ENCODE results near the gene SEC31B. TPM values are rescaled to one million over a fixed set of nuclear protein-coding genes. Genes with fewer than 3 reads are reported as not detected.

SEC31B gene
- total RNA-seq, 4 donors from 2014 or later = 2.8 to 5.2 (median 4.1) TPM

DNA sequence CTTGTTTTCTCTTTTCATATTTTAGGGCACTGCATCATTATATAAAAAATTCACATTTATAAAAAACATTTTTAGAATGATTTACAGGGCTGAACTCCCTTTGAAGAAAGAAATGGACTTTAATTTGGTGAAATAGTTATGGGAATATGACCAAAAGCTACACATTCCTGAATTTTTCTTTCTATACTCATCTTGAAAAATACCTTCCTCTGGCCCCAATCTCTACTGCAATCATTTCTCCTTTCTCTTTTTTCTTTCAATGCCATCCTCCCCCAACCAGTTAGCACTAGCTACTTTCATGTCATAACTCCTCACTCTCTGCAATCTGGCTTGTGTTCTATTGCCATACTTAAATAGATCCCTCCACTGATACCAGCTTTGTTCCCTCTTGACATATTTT, 50.7 kb downstream of the SEC31B start:
- Histone ChIP-seq H3K9me3 (no peaks in the 10 kb centered on the region), H3K4me3 (no peak overlapping the region), H3K27ac (replicated peaks in 1 of 4) (no peak overlapping the region), H3K27me3 (peaks cover 0 to 30% (median 0%) of the 10 kb centered on the region in 4 donors), H3K4me1 (no peaks in the 10 kb centered on the region), H3K36me3 (no peaks in the 10 kb centered on the region)
- TF ChIP-seq EP300 (IDR thresholded peaks at IDR 0.05) = no peak
- no peak for TF ChIP-seq POLR2AphosphoS5 (IDR thresholded peaks at IDR 0.05)
- TF ChIP-seq POLR2A (IDR thresholded peaks at IDR 0.05; ENCODE audit: low read depth) = no peak
- TF ChIP-seq CTCF (IDR thresholded peaks at IDR 0.05) = no peak
- DNase-seq (ENCODE audit: extremely low spot score) = no peak
- intact Hi-C loops (cut with DNase I) = no loop called here

DNA sequence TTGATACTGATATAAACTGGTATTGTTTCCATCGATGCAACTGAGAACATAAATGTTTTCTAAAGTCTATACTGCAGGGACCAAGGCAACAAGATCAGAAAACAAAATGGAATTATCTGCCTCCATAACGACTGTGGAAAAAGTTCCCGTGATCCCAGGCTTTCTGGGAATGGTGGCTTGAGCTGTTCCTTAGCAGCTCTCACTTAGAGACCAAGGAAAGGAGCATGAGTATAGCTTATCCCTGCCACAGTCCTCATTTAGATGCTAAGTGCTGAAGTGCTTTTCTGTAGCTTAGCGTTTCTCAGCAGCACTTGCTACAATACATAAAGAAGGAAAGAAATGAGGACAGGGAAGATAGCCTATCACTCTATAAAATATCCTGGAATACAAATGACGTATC, 51.3 kb downstream of the SEC31B start:
- TF ChIP-seq EP300 (IDR thresholded peaks at IDR 0.05) = no peak
- no peak for TF ChIP-seq POLR2AphosphoS5 (IDR thresholded peaks at IDR 0.05)
- TF ChIP-seq CTCF (IDR thresholded peaks at IDR 0.05) = no peak
- no peak for TF ChIP-seq POLR2A (IDR thresholded peaks at IDR 0.05; ENCODE audit: low read depth)
- H3K4me3 ChIP-seq = no peak overlapping the region
- H3K36me3 ChIP-seq = no peaks in the 10 kb centered on the region
- H3K4me1 ChIP-seq = no peaks in the 10 kb centered on the region
- 66% methylated on average over 5 of the region's 5 CpGs for WGBS
- intact Hi-C loops (cut with DNase I) = no loop called here
- no peak overlapping the region for H3K27ac ChIP-seq (replicated peaks in 1 of 4)
- no peak for DNase-seq (ENCODE audit: extremely low spot score)
- H3K27me3 ChIP-seq = peaks cover 0 to 26% (median 0%) of the 10 kb centered on the region in 4 donors
- no peaks in the 10 kb centered on the region for H3K9me3 ChIP-seq

GRCh38 chr10:100462709-100463108, 57.0 kb downstream of the SEC31B start, which contains the start of gene WNT8B:
Gene WNT8B, plus strand, starts transcription at chr10:100463009. Its CDS starts 160 bp downstream, at chr10:100463169.
- intact Hi-C loops (cut with DNase I) = no loop called here
- DNase-seq (ENCODE audit: extremely low spot score) = no peak
- Histone ChIP-seq H3K4me1 (no peaks in the 10 kb centered on the region), H3K36me3 (no peaks in the 10 kb centered on the region), H3K27me3 (no peaks in the 10 kb centered on the region), H3K4me3 (no peak within 1 kb of the TSS), H3K9me3 (no peaks in the 10 kb centered on the region), H3K27ac (replicated peaks in 1 of 4) (no peak within 1 kb of the TSS)
- no peak for TF ChIP-seq POLR2AphosphoS5 (IDR thresholded peaks at IDR 0.05)
- no peak for TF ChIP-seq CTCF (IDR thresholded peaks at IDR 0.05)
- TF ChIP-seq EP300 (IDR thresholded peaks at IDR 0.05) = no peak
- TF ChIP-seq POLR2A (IDR thresholded peaks at IDR 0.05; ENCODE audit: low read depth) = no peak
- WGBS = 56% methylated on average over 4 of the region's 4 CpGs

DNA sequence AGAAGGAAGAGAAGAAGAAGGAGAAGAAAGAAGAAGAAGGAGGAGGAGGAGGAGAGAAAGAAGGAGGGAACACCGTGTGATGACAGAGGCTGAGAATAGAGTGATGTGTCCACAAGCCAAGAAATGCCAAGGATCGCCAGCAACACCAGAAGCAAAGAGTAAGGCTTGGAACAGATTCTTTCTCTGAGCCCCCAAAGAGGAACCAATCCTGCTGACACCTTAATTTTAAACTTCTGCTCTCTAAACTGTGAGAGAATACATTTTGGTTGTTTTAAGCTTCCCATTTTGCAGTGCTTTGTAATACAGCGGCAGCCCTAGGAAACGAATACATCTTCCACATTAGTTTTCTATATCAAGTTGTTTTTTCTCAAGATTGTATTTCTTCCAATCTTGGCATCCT, 70.7 kb downstream of the SEC31B start:
- Histone ChIP-seq H3K36me3 (no peaks in the 10 kb centered on the region), H3K27me3 (peaks cover 0 to 13% (median 0%) of the 10 kb centered on the region in 4 donors), H3K4me1 (no peaks in the 10 kb centered on the region), H3K27ac (replicated peaks in 1 of 4) (no peak overlapping the region), H3K4me3 (no peak overlapping the region), H3K9me3 (no peaks in the 10 kb centered on the region)
- 79% methylated on average over 4 of the region's 4 CpGs for WGBS
- TF ChIP-seq CTCF (IDR thresholded peaks at IDR 0.05) (no peak), POLR2AphosphoS5 (IDR thresholded peaks at IDR 0.05) (no peak), EP300 (IDR thresholded peaks at IDR 0.05) (no peak), POLR2A (IDR thresholded peaks at IDR 0.05; ENCODE audit: low read depth) (no peak)
- no peak for DNase-seq (ENCODE audit: extremely low spot score)
- intact Hi-C loops (cut with DNase I) = no loop called here

DNA sequence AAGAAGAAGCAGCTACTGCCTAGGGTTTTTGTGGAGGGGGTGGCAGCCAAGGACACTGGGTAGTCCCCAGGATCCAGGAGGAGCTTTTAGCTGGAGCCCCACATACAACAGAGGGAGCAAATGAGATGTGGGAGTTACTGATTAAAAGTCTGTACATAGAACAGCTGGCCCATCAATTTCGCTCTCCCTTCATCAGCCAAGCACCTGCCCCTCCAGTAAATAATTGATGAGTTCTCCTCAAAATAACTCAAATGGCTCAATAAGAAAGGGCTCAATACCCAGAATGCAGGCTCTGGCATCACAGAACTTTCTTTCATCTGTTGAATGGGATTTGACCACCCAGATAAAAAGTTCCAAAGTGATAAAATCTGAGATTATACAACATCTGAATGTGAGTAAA, 72.0 kb downstream of the SEC31B start:
- intact Hi-C loops (cut with DNase I) = no loop called here
- WGBS = 92% methylated on average over 1 of the region's 1 CpG
- no peaks in the 10 kb centered on the region for H3K4me1 ChIP-seq
- H3K27me3 ChIP-seq = peaks cover 0 to 6% (median 0%) of the 10 kb centered on the region in 4 donors
- no peaks in the 10 kb centered on the region for H3K36me3 ChIP-seq
- no peak for DNase-seq (ENCODE audit: extremely low spot score)
- H3K4me3 ChIP-seq = no peak overlapping the region
- H3K9me3 ChIP-seq = no peaks in the 10 kb centered on the region
- no peak overlapping the region for H3K27ac ChIP-seq (replicated peaks in 1 of 4)
- no peak for TF ChIP-seq EP300 (IDR thresholded peaks at IDR 0.05)
- no peak for TF ChIP-seq CTCF (IDR thresholded peaks at IDR 0.05)
- no peak for TF ChIP-seq POLR2AphosphoS5 (IDR thresholded peaks at IDR 0.05)
- no peak for TF ChIP-seq POLR2A (IDR thresholded peaks at IDR 0.05; ENCODE audit: low read depth)
